ENCODE results near the gene IGF1R.
"Not testable (repeated sequence)": the region's sequence is repeated elsewhere in the genome, so short reads cannot be mapped to it uniquely, and the experiment has no call there.

The IGF1R gene

GRCh38 chr15:98969126-98969735, 320.9 kb downstream of the IGF1R start:
- in situ Hi-C loops (cut with MboI; ENCODE audit: low sequenced_read_pairs): no loop called here

- in situ Hi-C loops (cut with MboI; ENCODE audit: low sequenced_read_pairs): no loop called here
Measured at GRCh38 chr15:98970799-98971198, 322.5 kb downstream of the IGF1R start.

GRCh38 chr15:98976500-98976899, 328.2 kb downstream of the IGF1R start:
- in situ Hi-C loops (cut with MboI; ENCODE audit: low sequenced_read_pairs): no loop called here

DNA sequence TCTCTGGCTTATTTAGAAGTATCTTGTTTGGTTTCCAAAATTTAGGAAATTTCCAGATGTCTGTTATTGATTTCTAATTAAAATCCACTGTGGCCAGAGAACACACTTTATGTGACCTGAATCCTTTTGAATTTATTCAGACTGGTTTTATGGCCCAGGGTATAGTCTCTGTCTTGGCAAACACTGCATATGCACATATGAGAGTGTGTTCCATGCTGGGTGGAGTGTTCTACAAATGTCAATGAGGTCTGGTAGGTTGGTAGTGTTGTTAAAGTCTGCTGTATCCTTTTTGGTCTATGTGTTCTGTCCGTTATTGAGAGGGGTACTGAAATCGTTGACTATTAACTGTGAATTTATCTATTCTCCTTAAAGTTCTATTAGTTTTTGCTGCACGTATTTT, 329.1 kb downstream of the IGF1R start:
- in situ Hi-C loops (cut with MboI; ENCODE audit: low sequenced_read_pairs): no loop called here

DNA sequence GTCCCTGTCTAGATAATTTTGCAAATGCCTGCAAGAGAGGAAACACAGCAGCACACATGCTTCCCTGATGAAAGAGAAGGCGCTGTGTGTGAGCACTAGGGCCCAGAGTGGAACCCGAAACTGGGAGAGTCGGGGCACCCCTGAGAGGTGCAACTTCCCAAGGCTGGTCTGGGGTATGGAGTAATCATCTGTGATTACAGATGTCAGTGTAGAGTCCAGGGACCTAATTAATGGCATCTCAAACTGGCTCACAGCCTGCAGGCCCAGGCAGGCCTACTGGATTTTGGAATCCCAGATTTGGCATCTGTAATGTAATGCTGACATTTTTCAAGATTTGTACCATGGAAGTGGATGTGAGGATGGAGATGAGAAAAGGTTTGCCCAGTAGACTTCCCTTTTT, 329.8 kb downstream of the IGF1R start:
- in situ Hi-C loops (cut with MboI; ENCODE audit: low sequenced_read_pairs): no loop called here

GRCh38 chr15:98980899-98981228, 332.5 kb downstream of the IGF1R start:
- in situ Hi-C loops (cut with MboI; ENCODE audit: low sequenced_read_pairs): no loop called here

- in situ Hi-C loops (cut with MboI; ENCODE audit: low sequenced_read_pairs): no loop called here
Measured at GRCh38 chr15:98981851-98982722, 333.7 kb downstream of the IGF1R start.

DNA sequence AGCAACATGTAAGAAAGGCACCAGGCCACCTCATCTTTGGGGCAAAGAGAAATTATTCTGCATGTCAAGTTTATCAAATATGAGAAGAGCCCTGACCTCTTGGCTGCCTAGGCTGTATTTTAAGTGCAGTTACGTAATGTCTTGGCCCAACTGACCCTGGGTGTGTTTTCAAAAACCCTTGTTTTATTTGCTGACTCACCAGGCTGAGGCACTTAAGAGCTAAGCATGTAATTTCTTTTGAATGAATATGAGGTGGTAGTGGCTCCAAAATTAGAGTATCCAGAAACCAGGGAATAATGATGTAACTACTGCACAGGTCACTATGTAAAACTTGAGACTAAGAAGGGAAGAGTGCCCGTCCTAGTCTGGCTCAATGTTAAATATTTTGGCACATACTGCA, 335.0 kb downstream of the IGF1R start:
- in situ Hi-C loops (cut with MboI; ENCODE audit: low sequenced_read_pairs): no loop called here

- in situ Hi-C loops (cut with MboI; ENCODE audit: low sequenced_read_pairs): no loop called here
Measured at GRCh38 chr15:98986281-98986680, 337.9 kb downstream of the IGF1R start.

DNA sequence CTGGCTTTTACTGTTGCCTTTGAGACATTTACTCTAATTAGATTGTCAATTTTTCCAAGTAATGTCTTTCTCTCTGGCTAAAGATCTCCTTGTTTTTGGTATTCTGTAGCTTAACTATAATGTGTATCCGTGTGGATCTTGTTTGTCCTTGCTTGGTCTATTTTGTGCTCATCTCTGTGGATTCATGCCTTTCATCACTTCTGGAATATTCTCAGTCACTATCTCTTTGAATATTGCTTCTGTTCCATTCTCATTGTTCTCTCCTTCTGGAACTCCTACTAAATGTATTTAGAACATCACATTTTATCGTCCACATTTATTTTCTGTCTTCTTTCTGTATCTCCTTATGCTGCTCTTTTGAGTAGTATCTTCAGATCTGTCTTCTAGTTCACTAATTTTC, 346.6 kb downstream of the IGF1R start:
- in situ Hi-C loops (cut with MboI; ENCODE audit: low sequenced_read_pairs): no loop called here

- in situ Hi-C loops (cut with MboI; ENCODE audit: low sequenced_read_pairs): no loop called here
Measured at GRCh38 chr15:98996169-98996568, 347.8 kb downstream of the IGF1R start.

GRCh38 chr15:98996624-98997023, 348.3 kb downstream of the IGF1R start:
- in situ Hi-C loops (cut with MboI; ENCODE audit: low sequenced_read_pairs): no loop called here

DNA sequence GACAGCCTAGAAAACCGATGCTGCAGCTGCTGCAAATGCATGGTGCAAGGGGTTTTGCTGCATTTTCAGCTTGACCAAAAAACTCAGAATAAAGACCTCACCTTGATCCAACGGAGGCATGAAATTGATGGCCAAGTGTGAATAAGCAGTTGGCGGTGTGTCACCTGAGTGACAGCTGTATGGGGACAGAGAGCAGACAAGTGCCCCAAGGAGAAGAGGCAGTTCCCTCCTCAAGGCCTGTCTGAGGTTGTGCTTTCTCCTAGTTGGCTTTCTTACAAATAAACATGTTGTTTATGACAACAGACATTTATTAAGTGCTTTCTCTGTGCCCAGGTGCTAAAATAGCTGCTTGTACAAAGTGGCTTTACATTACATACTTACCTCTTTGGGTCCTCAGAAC, 349.0 kb downstream of the IGF1R start:
- in situ Hi-C loops (cut with MboI; ENCODE audit: low sequenced_read_pairs): no loop called here

GRCh38 chr15:98997755-98998154, 349.4 kb downstream of the IGF1R start:
- in situ Hi-C loops (cut with MboI; ENCODE audit: low sequenced_read_pairs): no loop called here

- in situ Hi-C loops (cut with MboI; ENCODE audit: low sequenced_read_pairs): no loop called here
Measured at GRCh38 chr15:98998279-98998678, 349.9 kb downstream of the IGF1R start.

DNA sequence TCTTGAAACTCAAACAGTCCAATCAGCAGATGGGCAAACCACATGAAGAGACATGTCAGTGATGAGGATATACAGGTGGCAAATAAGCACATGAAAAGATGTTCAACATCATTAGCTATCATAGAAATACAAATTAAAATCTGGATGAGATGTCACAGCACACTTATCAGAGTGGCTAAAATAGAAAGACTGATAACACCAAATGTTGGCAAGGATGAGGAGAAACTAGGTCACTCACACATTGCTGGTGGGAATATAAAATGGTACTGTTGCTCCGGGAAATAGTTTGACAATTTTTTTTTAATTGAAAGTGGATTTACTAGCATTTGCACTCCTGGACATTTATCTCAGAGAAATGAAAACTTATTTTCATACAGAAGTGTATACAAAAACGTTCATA, 350.9 kb downstream of the IGF1R start:
- in situ Hi-C loops (cut with MboI; ENCODE audit: low sequenced_read_pairs): no loop called here

- in situ Hi-C loops (cut with MboI; ENCODE audit: low sequenced_read_pairs): no loop called here
Measured at GRCh38 chr15:99002226-99002625, 353.9 kb downstream of the IGF1R start.

DNA sequence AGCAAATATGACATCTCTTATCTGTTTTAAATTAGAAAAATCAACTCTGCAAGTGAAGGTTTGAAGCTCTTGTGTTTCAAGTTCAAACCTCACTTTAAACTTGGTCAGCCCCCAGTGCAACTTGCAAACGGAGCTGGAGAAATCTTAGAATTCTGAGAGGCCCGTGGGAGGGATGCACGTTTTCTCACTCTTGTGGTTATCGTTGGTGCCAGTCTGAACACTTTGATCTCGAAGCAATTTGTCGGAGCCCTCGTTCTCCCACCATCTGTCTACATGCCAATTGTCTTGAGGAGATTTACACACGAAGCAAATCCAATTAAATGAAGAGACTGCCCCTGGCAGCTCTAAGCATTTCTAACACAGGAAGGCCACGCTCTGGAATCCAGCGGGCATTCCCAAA, 355.0 kb downstream of the IGF1R start:
- in situ Hi-C loops (cut with MboI; ENCODE audit: low sequenced_read_pairs): not testable (repeated sequence)

DNA sequence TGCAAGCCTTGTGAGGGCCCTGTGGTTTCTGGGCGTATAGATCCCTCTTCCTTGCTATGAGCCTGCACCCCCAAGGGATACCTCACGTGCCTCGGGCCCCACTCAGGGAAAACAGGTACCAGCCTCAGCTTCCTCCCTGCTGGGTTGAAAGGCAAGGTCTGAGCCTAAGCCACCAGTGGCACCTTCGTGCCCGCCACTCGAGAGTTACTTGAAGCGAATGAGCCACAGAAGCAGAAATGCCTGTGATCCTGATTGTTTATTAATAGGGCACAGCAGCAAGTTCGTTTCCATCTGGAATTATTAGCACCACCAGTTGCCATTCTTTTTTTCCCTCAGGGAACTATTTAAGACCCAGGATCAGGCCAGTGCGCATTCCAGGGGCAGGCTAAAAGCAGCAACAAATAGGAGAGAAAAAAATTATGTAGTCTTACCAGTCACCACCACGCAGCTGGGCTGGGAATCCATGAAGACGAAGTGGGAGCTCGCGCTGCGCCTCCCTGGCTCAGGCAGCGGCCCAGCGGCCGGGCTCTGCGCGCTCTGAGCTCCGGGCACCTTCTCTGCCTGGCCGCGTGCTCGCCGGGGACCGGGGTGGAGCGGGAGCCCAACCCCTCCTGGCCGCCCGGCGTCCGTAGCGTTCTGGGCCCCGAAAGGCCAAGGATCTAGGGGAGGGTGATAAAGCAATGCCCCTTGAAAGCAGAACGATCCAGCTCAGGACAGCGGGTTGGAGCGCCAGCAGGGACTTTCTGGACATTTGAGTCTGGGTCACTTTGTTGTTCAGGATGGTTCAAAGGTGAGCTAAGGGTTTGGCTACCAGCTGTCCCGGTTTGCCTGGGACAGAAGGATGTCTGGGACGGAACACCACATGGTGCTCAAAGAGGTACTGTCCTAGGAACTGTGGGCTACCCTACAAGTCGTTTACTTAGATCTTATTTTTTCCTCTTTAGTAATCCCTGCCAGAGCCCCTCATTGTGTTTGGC, 356.9 kb downstream of the IGF1R start:
- in situ Hi-C loops (cut with MboI; ENCODE audit: low sequenced_read_pairs): not testable (repeated sequence)

DNA sequence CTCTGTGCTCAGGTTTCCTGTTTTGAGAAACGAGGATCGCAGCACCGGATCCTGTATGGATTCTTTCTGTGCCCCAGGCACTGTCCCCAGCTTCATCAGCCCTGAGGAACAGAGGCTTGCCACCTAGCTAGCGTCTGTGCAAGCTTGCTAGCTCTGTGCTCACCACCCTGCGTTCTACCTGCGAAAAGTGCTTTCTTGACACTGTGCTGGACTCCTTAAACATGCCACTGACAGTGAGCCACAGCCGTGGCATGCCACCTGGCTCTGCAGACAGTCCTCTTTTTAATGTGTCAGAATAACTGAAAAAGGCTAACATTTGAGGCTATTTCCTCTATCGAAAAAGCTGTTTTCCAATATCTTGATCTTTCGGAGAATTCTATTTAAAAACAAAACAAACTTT, 357.8 kb downstream of the IGF1R start:
- in situ Hi-C loops (cut with MboI; ENCODE audit: low sequenced_read_pairs): no loop called here

GRCh38 chr15:99006904-99007495, 358.7 kb downstream of the IGF1R start:
- in situ Hi-C loops (cut with MboI; ENCODE audit: low sequenced_read_pairs): no loop called here

All from HL-60/S4 treated with phorbol 12-myristate 13-acetate at 8.2 ng/mL for 4 days and 3 days (cell line).